IPS-15b (cell line): Measurements from ENCODE around the gene CHST15.

ENCODE experiments used
- H3K27me3 ChIP-seq: one replicate; pipeline ENCODE4 v1.6.1; 2013; ENCODE audit warnings: low read length; ENCODE audit not compliant: control insufficient read depth, insufficient read depth
- H3K36me3 ChIP-seq: one replicate; pipeline ENCODE4 v1.6.1; 2013; ENCODE audit warnings: low read length; ENCODE audit not compliant: control insufficient read depth, insufficient read depth
- H3K4me1 ChIP-seq: one replicate; pipeline ENCODE4 v1.6.1; 2013; ENCODE audit warnings: mild to moderate bottlenecking, low read length; ENCODE audit not compliant: control insufficient read depth, insufficient read depth
- H3K4me3 ChIP-seq: one replicate; pipeline ENCODE4 v1.5.1; 2013; ENCODE audit warnings: low read depth, low read length
- H3K9ac ChIP-seq: one replicate; pipeline ENCODE4 v1.6.1; 2013; ENCODE audit warnings: low read depth, mild to moderate bottlenecking, low read length
- H3K9me3 ChIP-seq: one replicate; pipeline ENCODE4 v1.6.1; 2013; ENCODE audit warnings: mild to moderate bottlenecking, low read length; ENCODE audit not compliant: control insufficient read depth, insufficient read depth

Gene CHST15

GRCh38 chr10:124032971-124033886, 60.2 kb downstream of the CHST15 start:
- Histone ChIP-seq H3K36me3 (no peaks in the 10 kb centered on the region), H3K9ac (no peak overlapping the region), H3K9me3 (no peaks in the 10 kb centered on the region), H3K27me3 (no peaks in the 10 kb centered on the region), H3K4me1 (peaks cover 3% of the 10 kb centered on the region), H3K4me3 (no peak overlapping the region)

DNA sequence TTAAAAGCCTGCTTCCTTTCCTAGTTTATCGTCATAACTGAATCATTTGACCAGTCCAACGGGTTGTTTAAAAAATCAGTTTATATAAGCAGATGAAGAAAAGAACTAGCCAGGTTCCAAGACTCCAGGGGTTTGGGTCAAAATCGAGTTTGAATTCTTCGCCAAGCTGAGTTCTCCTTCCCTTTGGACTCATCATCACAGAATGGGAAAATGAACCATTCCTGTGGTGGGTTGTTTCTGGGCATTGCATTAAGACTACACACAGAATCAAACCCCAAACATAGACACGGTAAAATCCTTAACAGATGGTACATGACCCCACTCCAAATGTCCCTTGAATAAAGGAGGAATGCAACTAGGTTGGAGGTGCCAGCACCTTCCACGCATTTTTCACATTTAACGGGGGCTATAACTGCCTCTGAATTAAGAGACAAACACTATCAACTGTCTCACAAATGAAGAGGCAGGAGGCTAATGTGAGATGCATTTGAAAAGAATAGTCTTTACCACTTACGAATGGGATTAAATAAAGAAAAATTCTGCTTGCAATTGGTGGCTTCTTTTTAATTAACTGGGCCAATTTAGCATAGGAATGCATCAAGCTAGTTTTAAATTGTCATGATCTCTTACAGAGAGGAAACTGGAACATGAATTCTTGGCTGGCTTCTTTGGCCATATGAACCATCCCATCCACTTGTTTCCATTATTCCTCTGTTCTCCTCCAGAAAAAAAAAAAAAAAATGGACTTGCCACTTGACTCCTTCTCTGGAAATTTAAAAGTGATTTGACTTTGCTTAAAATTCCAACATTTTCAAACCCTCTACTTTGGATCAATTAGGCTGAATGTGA, 61.1 kb downstream of the CHST15 start:
- Histone ChIP-seq H3K9me3 (no peaks in the 10 kb centered on the region), H3K4me1 (peaks cover 3% of the 10 kb centered on the region), H3K9ac (no peak overlapping the region), H3K27me3 (no peaks in the 10 kb centered on the region), H3K4me3 (no peak overlapping the region), H3K36me3 (no peaks in the 10 kb centered on the region)

- Histone ChIP-seq H3K9ac (no peak overlapping the region), H3K4me1 (peaks cover 5% of the 10 kb centered on the region), H3K4me3 (no peak overlapping the region), H3K27me3 (no peaks in the 10 kb centered on the region), H3K36me3 (no peaks in the 10 kb centered on the region), H3K9me3 (no peaks in the 10 kb centered on the region)
These were observed 62.8 kb downstream of the CHST15 start for GRCh38 chr10:124030492-124031110.

DNA sequence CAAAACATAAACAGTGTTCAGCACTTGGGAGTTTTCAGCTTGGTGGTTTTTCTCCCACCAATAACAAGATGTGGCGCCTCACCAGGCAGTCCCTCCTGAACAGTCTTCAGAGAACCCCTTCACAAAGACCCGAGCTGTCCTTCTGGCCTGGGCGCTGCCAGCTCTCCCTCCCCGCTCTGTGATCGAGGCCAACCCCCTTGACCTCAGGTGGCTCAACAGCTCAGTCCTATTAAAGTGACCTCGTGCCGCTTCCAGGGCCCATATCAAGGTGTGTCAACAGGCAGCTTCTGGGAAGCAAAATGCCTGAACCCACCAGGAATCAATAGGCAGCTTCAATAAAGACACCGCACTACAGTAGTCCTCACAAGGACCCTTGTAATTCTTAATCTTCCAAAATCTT, 63.3 kb downstream of the CHST15 start:
- Histone ChIP-seq H3K9ac (no peak overlapping the region), H3K27me3 (no peaks in the 10 kb centered on the region), H3K4me1 (peaks cover 5% of the 10 kb centered on the region), H3K9me3 (no peaks in the 10 kb centered on the region), H3K36me3 (no peaks in the 10 kb centered on the region), H3K4me3 (no peak overlapping the region)

DNA sequence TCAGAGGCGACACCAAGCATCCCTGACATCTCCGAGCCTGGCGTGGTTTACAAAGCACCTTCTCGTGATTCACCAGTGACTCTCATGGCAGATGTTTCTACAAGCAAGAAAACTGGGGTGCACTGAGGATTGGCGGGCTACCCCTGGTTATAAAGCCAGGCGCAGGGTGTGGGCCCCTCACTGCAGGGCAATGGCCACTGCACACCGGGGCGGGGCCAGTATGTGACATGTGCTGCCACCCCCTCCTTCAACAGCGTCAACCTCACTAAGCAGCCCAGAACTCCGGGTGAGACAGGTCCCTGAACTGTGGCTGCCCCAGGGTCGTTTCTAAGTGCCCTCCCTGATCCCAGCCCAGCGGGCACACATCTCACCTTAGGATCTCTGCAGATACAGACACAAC, 63.8 kb downstream of the CHST15 start:
- no peak overlapping the region for H3K9ac ChIP-seq
- no peaks in the 10 kb centered on the region for H3K36me3 ChIP-seq
- H3K9me3 ChIP-seq = no peaks in the 10 kb centered on the region
- H3K4me3 ChIP-seq = no peak overlapping the region
- no peaks in the 10 kb centered on the region for H3K27me3 ChIP-seq
- H3K4me1 ChIP-seq = peaks cover 5% of the 10 kb centered on the region

DNA sequence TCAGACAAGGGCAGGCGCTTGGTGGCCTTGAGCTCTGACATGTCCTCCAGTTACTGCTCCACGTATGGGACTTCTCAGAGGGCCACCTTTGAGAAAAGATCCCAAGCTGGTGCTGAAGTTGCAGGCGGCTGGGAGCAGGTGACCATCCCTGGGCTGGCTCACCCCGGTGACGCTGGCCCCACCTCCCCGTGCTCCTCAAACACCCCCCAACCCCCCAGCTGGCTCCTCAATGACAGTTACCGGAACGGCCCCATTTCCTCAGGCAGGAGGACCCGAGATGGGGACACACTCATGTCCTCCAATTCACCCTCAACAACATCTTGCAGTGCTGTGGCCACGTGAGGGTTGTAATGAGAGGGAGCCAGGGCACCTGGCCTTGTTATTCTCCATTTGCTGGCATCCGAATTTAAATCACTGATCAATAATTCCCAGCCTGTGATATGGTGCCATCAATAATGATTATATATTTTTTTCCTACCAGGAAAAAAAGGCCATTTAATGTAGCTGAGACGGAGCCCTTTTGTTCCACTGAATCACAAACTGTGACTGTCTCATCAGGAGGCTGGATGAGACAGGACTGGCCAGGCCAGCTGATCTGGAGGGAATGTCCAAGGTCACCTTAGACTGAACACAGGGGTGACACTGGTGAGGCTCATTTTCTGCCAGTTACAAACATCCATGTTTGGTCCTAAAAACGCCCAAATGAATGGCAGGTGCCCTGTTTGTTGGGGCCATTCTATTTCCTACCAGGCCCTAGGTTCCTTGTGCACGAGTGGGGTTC, 64.5 kb downstream of the CHST15 start:
- no peak overlapping the region for H3K9ac ChIP-seq
- no peaks in the 10 kb centered on the region for H3K9me3 ChIP-seq
- H3K4me1 ChIP-seq = peaks cover 5% of the 10 kb centered on the region
- H3K36me3 ChIP-seq = no peaks in the 10 kb centered on the region
- no peak overlapping the region for H3K4me3 ChIP-seq
- H3K27me3 ChIP-seq = no peaks in the 10 kb centered on the region

DNA sequence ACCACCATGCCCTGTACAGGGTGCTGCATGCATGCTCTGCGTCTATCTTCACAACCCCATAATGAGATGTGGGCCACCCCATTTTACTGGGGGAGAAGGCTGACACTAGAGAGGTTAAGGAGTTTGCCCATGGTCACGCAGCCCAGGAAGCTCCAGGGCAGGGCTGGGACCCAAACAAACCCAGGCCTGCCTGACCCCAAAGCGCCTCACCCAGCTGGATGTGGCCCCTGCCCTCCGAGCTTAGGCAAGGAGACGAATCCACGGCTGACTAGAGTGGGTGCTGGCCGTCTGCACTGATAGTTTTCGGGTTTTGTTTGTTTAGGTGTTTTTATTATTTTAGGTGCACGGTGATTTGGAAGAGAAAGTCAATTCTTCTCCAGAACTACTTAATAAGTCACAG, 65.7 kb downstream of the CHST15 start:
- Histone ChIP-seq H3K27me3 (no peaks in the 10 kb centered on the region), H3K36me3 (no peaks in the 10 kb centered on the region), H3K4me1 (peaks cover 5% of the 10 kb centered on the region), H3K9me3 (no peaks in the 10 kb centered on the region), H3K4me3 (no peak overlapping the region), H3K9ac (no peak overlapping the region)

- Histone ChIP-seq H3K9me3 (no peaks in the 10 kb centered on the region), H3K9ac (no peak overlapping the region), H3K36me3 (no peaks in the 10 kb centered on the region), H3K27me3 (no peaks in the 10 kb centered on the region), H3K4me3 (no peak overlapping the region), H3K4me1 (peaks cover 4% of the 10 kb centered on the region)
These were observed 66.3 kb downstream of the CHST15 start for GRCh38 chr10:124027031-124027611.

DNA sequence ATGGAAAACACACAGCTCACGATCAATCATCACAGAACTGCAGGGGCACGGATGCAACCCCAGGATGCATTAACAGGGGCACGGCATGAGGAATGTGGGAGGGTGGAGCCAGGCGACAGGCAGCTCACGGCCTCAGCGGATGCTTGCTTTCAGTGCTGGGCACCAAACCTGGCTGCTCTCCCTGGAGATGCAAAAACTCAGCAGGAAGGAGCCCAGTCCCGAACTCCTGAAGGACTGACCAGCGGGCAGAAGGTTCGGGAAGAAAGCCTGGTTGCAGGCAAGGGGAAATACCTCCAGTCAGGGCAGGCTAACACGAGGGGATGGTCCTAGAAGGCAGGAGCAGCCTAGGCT, 66.8 kb downstream of the CHST15 start:
- Histone ChIP-seq H3K36me3 (no peaks in the 10 kb centered on the region), H3K4me3 (no peak overlapping the region), H3K9ac (no peak overlapping the region), H3K4me1 (peaks cover 9% of the 10 kb centered on the region), H3K9me3 (no peaks in the 10 kb centered on the region), H3K27me3 (no peaks in the 10 kb centered on the region)

- H3K27me3 ChIP-seq = no peaks in the 10 kb centered on the region
- no peaks in the 10 kb centered on the region for H3K36me3 ChIP-seq
- H3K4me3 ChIP-seq = no peak overlapping the region
- H3K9ac ChIP-seq = no peak overlapping the region
- H3K4me1 ChIP-seq = peaks cover 13% of the 10 kb centered on the region
- H3K9me3 ChIP-seq = no peaks in the 10 kb centered on the region
These were observed 67.5 kb downstream of the CHST15 start for GRCh38 chr10:124025660-124026588.
